ENCODE results near the gene C1orf105.
"Not testable (repeated sequence)": the region's sequence is repeated elsewhere in the genome, so short reads cannot be mapped to it uniquely, and the experiment has no call there.

C1orf105 gene

DNA sequence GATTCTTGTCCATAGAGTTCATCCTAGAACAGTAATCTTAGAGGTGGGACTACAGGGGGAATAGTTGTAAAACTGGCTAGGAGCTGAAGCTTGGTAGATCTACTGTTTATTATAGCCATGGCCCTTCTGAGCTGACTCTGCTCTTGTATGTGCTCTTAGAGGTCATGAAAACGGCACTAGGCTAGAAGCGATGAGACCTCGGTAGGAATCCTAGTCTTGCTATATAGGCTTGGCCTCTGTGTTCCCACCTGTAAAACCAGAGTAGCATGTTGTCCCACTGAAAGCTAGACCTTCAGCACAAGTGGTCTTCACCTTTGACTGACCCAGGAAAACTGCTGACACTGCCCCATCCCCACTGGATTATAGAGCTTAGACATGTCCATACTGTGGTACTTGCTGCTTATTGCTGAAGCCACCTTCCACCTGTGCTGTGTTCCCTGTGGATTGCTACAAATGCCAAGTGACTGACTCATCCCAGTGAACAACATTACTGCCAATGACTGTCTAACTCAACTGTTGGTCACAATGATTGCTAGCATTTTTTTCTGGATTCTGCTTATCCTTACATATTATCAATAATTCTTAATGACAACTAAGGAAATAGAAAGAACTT lies 46.4 kb downstream of the C1orf105 start:
- DNase-seq = no peak

DNA sequence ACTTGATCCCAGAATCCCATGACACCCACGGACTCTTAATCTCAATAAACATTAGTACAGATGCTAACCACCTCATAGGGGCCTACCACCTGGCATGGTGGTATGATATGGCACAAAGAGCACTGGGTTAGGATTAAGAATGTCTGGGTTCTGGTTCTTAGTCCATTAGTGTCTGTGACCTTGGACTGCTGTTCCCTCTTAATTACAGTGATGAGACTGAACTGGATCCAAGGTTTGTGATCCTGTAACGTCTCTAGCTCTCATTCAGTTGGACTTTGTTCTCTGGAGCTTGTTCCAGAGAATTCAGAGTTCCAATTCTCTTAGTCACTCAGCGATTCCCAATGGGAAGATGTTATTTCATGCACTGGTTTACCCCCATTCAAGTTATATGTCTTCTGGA lies 47.0 kb downstream of the C1orf105 start:
- no peak for DNase-seq

DNA sequence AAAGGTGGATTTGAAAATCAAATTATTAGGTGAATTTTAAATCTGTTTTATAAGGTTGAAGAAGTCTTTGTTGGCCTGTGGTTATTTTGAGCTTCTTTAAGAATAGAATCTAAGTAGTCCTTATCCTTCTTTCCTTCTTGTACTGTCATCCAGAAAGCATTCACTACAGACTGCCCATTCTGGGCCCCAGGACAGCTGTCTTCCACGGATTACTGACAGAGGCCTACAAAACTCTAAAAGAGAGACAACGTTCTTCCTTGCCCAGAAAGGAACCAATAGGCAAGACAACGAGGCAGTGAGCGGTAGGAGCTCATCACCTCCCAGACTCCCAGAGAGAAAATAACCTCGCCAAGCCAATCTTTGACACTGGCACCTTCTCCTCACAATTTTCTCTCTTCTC lies 47.8 kb downstream of the C1orf105 start:
- DNase-seq = no peak

DNA sequence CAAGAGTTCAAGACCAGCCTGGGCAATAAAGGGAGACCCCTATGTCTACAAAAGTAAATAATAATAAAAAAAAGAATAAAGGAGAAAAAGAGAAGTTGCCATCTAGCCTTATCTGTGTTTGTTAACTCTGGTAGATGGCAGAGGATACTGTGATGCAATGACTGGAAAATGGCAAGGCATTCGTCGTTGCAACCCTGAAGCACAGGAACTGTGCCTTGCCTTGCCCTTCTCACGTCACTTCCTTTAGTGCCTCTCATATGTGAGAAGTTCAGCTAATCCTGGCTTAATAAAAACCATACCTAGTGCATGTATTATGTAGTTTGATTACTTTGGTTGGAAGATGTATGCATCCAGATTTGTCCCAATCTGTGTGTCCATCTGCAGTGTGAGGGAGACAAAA lies 49.2 kb downstream of the C1orf105 start:
- no peak for DNase-seq

DNA sequence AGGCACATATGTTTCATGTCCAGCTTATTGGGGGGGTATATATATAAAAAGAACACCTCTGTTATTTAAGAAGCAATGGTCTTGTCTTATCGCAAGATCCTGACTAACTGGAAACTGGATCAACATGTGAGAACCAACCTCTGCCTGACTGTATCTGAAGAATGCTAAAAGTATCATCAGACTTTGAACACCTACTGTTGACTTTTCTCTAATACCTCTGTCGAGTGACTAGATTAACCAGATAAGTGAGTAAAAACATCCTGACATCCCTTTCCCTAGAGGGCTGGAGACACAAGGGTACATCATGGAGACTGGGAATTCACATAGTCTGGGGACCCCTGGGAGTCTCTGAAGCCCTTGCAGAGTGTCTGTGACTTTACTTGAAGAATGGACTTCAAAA lies 49.7 kb downstream of the C1orf105 start:
- no peak for DNase-seq

DNA sequence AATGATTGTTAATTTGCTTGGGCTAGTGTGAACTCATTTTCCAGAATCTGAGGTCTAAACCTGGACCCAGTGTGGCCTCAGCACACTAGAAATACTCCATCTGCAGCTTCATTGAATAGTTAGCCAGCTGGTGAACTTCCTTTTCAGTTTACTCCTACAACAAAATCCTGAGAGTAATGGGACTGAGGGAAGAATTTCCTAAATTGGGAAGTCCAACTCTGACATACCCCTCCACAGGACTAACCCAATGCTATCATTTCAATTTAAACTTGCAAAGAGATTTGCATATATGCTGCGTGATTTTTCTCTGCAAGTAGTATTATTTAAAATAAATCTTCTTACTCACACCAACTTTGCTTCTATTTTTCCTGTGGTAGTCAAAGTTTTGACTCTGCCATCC lies 51.2 kb downstream of the C1orf105 start:
- DNase-seq = no peak

DNA sequence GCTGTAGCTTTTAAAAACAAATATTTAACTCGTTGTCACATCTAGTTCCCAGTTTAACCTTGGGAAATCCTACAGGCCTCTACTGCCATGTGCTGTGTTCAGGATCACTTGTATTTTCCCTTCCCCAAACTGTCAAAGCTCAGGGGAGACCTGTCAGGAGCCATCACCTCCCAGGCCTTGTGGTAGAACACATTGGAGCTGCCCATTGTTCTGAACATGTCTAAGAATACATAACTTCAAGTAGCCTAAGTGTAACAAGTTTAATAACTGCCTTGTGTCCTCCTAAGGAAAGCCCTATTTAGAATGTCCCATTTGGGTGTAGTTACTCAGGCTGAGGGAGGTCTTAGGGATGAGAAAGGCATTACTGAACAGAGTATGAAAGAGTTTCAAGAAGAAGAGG lies 52.0 kb downstream of the C1orf105 start:
- no peak for DNase-seq

DNA sequence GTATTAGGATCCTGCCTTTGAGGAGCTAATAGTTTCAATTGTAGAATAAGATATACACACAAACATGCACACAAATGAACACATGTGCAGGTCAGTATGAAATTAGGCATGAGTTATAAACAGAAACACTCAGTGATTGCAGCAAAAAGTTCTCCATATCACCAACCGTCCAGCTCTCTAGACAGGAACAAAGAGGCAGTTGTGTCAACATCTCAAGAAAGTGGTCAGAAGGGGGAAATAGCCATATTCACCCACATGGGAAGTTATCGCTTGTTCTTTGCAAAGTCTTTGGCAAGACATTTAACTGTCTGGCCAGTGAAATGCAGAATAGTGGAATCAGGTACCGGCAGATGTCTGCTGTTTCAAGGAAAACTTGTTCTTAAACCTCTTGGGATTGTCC lies 52.8 kb downstream of the C1orf105 start:
- no peak for DNase-seq

DNA sequence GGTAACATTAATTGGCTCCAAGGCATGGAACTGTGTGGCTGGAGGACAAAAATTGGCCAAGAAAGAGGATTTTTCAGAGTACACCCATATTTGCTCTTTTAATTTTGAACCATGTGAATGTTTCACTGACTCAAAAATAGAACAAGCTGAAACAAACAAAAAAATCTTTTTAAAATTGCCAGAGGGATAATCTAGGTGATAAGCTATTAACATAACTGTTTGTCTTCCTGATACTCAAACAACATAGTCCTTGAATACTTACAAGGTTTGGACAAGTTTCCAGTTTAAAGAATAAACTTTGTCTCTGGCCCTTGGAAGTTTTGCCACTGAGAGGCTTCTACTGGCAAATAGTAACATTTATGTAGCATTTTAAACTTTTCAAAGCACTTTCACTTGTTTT lies 53.4 kb downstream of the C1orf105 start:
- DNase-seq = no peak

DNA sequence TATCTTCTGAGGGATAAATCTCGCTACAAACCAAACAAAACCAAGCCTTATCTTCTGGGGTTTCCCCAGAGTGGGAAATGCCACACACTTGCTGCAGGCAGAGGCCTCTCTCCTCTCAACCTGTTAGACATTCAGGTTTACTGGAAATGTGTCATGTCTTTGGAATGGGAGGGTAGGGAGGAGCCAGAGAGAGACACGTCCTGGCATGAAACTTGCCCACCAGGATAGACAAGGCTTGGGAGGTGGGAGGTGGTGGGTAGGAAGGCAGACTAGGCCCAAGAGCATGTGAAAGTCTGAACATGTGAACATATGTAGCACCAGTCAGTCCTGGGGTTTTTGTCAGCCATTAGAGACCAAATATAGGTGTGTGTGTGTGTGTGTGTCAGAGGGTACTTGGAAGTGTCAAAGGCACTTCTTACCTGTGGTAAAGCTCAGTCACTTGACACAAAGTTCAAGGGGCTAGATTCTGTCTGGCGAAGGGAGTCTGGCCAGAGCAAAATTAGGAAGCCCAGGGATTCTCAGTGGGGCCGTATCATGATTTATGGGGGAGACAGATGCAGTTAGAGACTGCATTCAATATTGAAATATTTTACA lies 55.8 kb downstream of the C1orf105 start:
- no peak for DNase-seq

DNA sequence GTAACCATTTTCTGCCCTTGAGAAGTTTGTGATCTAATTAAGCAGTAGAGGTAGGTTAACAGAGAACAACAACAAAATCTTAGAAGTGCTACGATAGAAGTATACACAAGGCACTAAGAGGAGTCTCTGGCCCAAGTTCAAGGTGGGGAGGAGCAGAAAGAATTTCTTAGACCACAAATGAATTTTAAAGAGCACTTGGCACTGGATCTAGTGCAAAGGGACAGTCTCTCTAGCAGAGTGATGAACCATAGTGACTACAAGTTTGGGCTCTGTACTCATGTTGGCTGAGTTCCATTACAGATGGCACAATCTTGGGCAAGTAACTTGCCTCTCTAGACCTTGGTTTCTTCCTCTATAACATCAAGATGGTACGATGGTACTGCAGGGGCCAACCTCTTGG lies 56.7 kb downstream of the C1orf105 start:
- no peak for DNase-seq

DNA sequence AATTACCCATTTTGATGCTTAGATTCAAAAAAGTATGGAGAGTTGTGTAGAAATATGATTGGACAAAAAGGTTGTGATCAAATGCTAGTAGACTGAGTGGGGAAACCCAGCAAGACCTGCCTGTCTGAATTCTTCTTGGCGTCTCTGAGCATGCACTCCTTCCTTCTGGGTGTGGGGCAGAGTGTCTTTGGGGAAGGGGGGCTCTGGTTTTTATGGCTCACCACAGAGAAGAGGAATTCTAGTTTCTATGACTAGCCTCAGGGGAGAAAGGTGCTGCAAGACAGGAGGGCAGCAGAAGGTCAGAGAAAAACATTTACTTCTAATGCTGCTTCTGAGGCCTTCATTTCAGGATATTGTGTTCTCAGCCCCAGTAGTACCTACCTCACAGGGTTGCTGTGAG lies 57.3 kb downstream of the C1orf105 start:
- DNase-seq = no peak

DNA sequence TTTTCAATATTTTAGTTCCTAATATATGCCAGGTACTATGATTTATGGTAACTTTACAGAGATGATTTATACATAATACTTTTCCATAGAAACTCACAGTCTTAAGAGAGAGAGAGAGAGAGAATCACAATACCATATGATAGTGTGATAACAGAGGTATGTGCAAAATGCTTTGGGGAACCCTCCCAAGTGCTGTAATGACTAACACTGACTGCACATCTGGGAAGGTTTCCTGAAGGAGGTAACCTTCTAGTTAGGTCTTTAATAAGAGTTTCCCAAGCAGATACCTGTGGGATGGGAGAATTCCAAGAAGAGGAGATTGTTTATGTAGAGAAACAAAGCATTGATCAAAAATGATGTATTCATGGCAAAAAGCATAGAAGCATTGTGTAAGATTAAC lies 58.0 kb downstream of the C1orf105 start:
- DNase-seq = no peak

DNA sequence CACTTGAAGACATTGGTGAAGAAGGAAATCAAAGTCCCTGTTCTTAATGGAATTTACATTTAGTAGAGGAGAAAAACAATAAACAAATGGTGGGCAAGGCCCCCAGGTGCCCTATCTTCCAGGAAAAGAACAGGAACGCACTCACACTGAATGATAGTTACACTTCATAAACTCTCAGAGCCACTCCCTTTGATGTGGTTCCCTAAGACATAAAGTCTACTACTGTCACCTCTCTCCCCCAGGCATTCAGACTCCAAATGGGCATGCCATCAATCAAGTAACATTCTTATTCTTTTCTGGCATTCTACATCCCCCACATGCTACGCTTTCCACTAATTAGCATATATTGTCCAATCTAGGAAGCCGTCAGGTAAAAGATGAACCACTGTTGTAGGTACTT lies 59.9 kb downstream of the C1orf105 start:
- DNase-seq = no peak

DNA sequence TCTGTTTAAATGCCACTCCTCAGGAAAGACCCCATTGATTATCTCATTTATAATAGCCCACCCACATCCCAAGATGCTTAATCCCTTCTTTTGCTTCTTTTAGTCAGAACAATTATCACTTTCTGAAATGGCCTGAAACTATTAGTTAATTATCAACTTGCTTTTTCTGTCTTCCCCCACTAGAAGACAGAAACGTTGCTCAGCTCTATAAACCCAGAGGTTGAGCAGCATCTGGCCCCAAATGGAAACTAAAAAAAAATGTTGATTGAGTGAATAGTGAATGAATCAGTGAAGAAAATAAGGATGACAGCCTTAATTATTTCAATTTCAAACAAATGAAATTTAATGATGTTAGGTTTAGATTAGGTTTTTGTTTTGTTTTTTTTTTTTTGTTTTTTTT lies 61.6 kb downstream of the C1orf105 start:
- DNase-seq = no peak

DNA sequence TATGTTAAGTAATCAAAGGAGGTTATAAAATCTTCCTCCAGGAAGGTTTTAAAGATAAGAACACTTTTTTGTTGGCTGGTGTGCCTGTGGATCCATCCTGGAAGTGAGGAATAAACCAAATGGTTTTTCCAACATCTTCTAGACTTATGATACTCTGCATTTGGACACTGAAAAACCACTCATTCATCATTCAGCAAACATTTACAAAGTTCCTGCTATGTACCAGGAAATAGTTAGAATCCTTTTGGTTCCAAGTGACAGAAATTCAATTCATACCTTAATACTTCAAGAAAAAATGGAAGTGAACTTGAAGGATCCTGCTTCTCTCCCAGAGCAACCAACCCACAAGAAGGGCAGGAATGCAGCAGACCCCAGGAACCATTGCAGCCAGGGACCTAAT lies 63.0 kb downstream of the C1orf105 start:
- DNase-seq = no peak

DNA sequence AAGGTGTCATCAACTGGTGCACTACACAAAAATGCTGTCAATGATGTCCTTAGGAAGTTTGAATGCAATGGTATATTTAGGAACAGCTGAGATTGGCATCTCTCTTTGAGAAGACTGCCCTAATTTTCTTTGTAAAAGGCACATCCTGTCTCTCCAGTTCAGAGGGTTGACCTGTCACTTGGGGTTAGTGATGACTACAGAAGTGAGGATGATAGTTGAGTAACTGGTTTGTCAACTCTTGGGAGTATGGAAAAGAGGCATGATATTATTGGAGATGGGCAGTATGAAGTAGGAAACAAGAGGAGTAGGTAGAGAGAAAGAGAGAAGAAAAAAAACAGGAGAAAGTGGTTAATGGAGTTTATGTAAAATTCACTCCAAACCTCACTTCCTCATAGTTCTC lies 63.8 kb downstream of the C1orf105 start:
- no peak for DNase-seq

DNA sequence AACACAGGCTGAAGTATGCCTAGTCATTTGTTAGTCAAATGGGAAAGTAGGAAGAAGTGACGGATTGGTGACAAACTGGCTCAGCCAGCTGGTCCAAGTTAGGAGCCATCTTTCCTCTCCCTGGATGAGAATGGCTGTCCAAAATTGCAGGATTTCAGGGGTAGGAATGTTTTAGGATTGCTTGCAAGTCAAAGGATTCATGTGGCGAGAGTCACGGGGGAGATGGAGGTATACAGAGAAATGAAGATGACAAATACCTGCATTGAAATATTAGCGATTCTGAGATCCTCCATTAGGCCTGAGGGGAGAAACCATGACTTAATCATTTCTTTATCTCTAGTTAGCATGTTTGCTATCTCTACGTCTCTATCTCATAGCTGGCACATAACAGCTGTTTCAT lies 65.1 kb downstream of the C1orf105 start:
- no peak for DNase-seq

DNA sequence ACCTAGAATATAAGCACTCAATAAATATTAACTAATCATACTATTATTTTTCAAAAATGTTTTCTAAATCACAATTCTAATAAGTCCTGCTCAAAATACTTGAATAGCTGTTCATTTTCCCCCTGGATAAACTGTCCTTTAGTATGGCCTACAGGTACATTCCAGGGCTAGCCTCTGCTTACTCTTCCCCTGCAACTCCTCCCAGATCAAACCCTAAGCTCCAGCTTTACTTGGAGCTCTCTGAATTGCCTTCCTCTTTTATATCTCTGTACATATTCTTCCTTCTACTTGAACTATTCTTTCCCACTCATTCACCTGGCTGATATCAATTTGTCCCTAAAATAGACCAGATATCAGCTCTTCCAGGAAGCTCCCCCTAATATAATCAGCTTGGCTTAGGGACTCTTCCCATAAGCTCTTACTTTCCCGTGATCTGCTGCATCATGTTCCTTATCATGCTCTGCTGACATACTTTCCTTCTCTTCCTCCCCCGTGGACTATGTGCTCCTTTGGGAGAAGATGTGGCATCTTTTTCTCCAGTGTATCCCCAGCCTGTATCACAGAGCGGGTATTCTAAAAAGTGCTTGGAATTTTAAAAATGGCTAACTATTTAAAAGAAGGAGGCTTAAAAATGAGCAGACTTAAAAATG lies 66.4 kb downstream of the C1orf105 start:
- DNase-seq = no peak

DNA sequence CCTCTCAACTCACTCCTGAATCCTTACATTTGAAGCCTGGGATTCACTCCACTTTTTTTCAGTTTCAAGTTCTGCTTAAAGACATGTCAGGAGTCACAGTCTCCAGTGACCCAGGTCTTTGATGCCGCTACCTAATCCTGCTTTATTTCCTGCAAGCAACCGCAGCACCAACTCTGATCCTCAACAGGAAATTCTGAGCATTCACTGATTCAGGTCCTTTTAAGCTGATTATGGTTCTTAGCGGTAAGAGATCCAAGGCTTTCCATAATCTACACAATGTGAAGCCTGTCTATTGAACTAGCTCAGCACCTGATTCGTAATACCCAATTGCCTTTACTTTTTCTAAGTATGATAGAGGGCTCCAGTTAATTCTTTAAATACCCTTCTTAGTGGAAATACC lies 67.1 kb downstream of the C1orf105 start:
- no peak for DNase-seq

DNA sequence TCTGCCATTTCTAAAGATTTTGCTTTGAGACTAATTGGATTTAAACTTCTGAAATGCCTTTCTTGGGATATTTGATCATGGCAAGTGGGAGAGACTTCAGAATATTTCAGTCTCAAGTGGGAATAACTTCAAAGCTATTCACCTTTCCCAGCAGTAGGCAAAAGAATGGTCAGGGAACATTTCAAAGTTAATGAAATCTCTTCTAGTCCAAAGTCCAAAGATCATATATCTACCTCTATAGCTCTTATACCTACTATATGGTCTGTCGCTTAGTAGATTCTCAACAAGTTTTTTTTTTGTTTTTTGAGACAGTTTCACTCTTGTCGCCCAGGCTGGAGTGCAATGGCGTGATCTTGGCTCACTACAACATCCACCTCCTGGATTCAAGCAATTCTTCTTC lies 67.9 kb downstream of the C1orf105 start:
- no peak for DNase-seq

DNA sequence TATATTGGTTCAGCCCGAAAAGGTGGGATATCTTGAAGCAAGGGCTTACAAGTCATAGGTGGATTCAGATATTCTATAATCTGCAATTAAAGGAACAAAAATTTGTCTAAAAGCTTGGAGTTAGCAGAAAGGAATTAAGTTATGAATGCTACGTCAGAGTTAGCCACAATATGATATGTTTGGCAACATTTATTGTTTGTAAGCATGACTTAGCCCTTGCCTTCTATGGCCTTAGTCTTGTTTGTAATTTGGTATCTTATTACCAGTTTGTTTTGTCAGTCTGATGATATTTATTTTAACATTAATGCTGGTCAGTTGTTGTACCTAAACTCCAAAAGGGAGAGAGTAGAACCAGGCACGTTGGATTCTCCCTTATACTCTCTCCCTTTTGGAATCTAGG lies 69.4 kb downstream of the C1orf105 start:
- DNase-seq = no peak

DNA sequence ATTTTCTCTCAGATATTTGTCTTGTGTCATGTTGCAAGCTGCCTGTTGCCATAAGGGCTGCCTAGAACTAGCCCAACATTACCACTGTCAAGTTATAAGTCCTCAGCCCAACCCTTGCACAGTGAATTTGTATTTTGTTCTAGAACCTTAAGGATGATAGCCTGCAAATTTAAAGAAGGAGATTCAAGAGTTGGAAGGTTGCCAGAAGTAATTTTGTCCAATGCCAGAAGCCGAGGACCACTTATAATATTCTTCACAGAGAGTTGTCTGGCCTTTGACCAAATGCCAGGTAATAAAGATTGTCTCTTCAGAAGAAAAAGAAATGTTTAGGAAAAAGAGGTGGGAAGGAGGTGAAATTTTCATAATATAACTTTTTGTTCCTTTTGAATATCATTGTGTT lies 71.9 kb downstream of the C1orf105 start:
- no peak for DNase-seq

DNA sequence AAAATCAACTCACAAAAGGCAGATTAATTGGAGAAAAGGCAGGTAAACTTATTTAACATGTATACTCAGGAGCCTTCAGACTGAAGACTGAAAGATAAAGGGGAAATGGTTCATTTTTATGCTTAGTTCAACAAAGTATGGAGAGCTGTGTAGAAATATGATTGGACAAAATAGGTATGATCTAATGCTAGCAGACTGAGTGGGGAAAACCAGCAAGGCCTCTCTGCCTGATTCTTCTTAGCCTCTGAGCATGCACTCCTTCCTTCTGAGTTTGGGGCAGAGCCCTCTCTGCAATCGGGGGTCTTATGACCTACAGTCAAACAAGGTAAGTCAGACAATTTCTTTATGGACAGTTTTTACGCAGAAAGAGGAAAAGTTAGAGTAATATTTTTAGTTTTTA lies 73.7 kb downstream of the C1orf105 start:
- no peak for DNase-seq

DNA sequence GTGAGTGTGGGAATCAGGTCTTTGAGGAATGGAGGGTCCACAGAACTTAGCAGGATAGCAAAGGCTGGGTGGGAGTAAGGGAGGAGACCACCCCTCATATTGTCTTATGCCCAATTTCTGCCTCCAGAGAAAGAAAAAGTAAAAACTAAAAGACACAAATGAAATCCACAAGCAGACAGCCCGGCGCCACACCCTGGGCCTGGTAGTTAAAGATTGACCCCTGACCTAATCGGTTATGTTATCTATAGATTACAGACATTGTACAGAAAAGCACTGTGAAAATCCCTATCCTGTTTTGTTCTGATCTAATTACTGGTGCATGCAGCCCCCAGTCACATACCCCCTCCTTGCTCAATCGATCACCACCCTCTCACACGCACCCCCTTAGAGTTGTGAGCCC lies 75.6 kb downstream of the C1orf105 start:
- not testable (repeated sequence) for DNase-seq
